GM12878 (cell line): ENCODE data around the gene PPP5C. TPM values are rescaled to one million over a fixed set of nuclear protein-coding genes. Genes with fewer than 3 reads are reported as not detected.

Experiments used
- ATAC-seq: fragments of 200-7000 bp; cut with Tn5 transposase; 3 replicates; pipeline ENCODE4 v1.9.1; 2020; ENCODE audit warnings: mild to moderate bottlenecking, moderate library complexity
- BruUV-seq: library from RNA; stranded (reverse); fragments of 400-500 nt; replicated peaks from 2 replicates; lab custom pipeline; 2021; lab: Mats Ljungman, UMichigan
- CTCF ChIA-PET: fragments of 300-600 bp; sonication (Branson Sonifier 250); formaldehyde crosslinking; extraction: SDS; loops from one replicate; lab custom pipeline; 2021; ENCODE audit warnings: inconsistent platforms; lab: Yijun Ruan, JAX
- POLR2A ChIA-PET: fragments of 350-600 bp; formaldehyde crosslinking; extraction: SDS; loops from one replicate; lab custom pipeline; 2021; ENCODE audit warnings: inconsistent platforms; lab: Charles Lee
- RAD21 ChIA-PET: fragments of 300-600 bp; sonication (Branson Sonifier 250); formaldehyde crosslinking; loops from one replicate; lab custom pipeline; 2023; ENCODE audit warnings: antibody characterized with exemption; ENCODE audit not compliant: unreplicated experiment; lab: Charles Lee
- SMC1A ChIA-PET: fragments of 300-600 bp; sonication (Branson Sonifier 250); formaldehyde crosslinking; loops from one replicate; lab custom pipeline; 2023; ENCODE audit not compliant: unreplicated experiment, uncharacterized antibody; lab: Charles Lee
- DNase-seq: peaks from one replicate; pipeline ENCODE4 v3.0.0-alpha.2; 2011; ENCODE audit warnings: low read depth, low spot score
- FAIRE-seq: peaks from 3 replicates; lab custom pipeline; 2011; peaks lifted over from hg19 to GRCh38; lab: Jason Lieb, UNC
- H2AFZ ChIP-seq: 2 replicates; pipeline ENCODE4 v1.6.0; 2011; ENCODE audit warnings: low read depth, low read length, control low read depth; ENCODE audit not compliant: control insufficient read depth
- H3K27ac ChIP-seq: 2 replicates; pipeline ENCODE4 v1.5.1; 2011; ENCODE audit warnings: control low read depth; ENCODE audit not compliant: control insufficient read depth, insufficient read depth
- H3K27me3 ChIP-seq, 2 experiments: replicated peaks in 1 of 2; 2 replicates each; pipeline versions ENCODE4 v1.6.0 to v1.6.1; 2011; ENCODE audit warnings: low read length in 1 of 2; ENCODE audit not compliant: control insufficient read depth in 2 of 2, insufficient read depth in 2 of 2
- H3K36me3 ChIP-seq, 2 experiments: 2 replicates each; pipeline ENCODE4 v1.5.1; 2011; ENCODE audit warnings: low read length in 1 of 2; ENCODE audit not compliant: control insufficient read depth in 2 of 2, insufficient read depth in 2 of 2
- H3K4me1 ChIP-seq: 2 replicates; pipeline ENCODE4 v1.6.1; 2011; ENCODE audit warnings: mild to moderate bottlenecking, low read length, moderate library complexity, mixed read lengths; ENCODE audit not compliant: control insufficient read depth, insufficient read depth
- H3K4me2 ChIP-seq: 2 replicates; pipeline ENCODE4 v1.6.0; 2011; ENCODE audit warnings: control low read depth; ENCODE audit not compliant: control insufficient read depth, insufficient read depth
- H3K4me3 ChIP-seq: fragments of 200-600 bp; sonication (generic); 2 replicates; pipeline ENCODE4 v1.5.1; 2016
- H3K79me2 ChIP-seq: 2 replicates; pipeline ENCODE4 v1.6.0; 2011; ENCODE audit warnings: low read length; ENCODE audit not compliant: control insufficient read depth, insufficient read depth
- H3K9ac ChIP-seq: 2 replicates; pipeline ENCODE4 v1.8.0; 2011; ENCODE audit warnings: low read length, control low read depth, mixed read lengths; ENCODE audit not compliant: control insufficient read depth, insufficient read depth
- H3K9me3 ChIP-seq: replicated peaks from 3 replicates; pipeline ENCODE4 v1.5.1; 2011; ENCODE audit warnings: mild to moderate bottlenecking, low read length; ENCODE audit not compliant: control insufficient read depth, insufficient read depth
- H4K20me1 ChIP-seq: 2 replicates; pipeline ENCODE4 v1.6.0; 2011; ENCODE audit not compliant: control insufficient read depth, insufficient read depth
- MAX ChIP-seq: IDR thresholded peaks from 2 replicates; pipeline ENCODE4 v1.6.1; 2012; ENCODE audit warnings: low read depth, low read length, improper control_type of control experiment
- MYB ChIP-seq: fragments of 150-350 bp; IDR thresholded peaks from 2 replicates; pipeline ENCODE4 v1.6.1; 2014; ENCODE audit warnings: mild to moderate bottlenecking, low read depth, low read length, borderline replicate concordance
- RB1 ChIP-seq: fragments of 450-650 bp; formaldehyde crosslinking; IDR thresholded peaks from 2 replicates; pipeline ENCODE4 v1.6.1; 2017; ENCODE audit warnings: mild to moderate bottlenecking, borderline replicate concordance
- SPI1 ChIP-seq: IDR thresholded peaks from 2 replicates; pipeline ENCODE4 v1.6.1; 2011; ENCODE audit warnings: low read depth, mild to moderate bottlenecking, low read length, moderate library complexity, borderline replicate concordance; ENCODE audit not compliant: insufficient read depth
- SUZ12 ChIP-seq: fragments of 200-600 bp; sonication (generic); IDR thresholded peaks from one replicate; pipeline ENCODE4 v1.6.1; 2018; ENCODE audit warnings: antibody characterized with exemption, mild to moderate bottlenecking; ENCODE audit not compliant: unreplicated experiment
- ZBED1 ChIP-seq: IDR thresholded peaks from 2 replicates; pipeline ENCODE4 v1.6.1; 2016; ENCODE audit warnings: borderline replicate concordance
- ZNF384 ChIP-seq: IDR thresholded peaks from 2 replicates; pipeline ENCODE4 v1.6.1; 2012; ENCODE audit warnings: low read depth, mild to moderate bottlenecking, low read length, improper control_type of control experiment, borderline replicate concordance
- WGBS: methylation state at CpG from one replicate; pipeline ENCODE4 v1.1.6; 2016; ENCODE audit warnings: low lambda C conversion rate; ENCODE audit not compliant: insufficient replicate concordance, insufficient coverage; ENCODE audit errors: missing lambda C conversion rate; 5-methylcytosine and 5-hydroxymethylcytosine counted together
- in situ Hi-C: fragments of 300-500 bp; cut with MboI; formaldehyde crosslinking; loops from 9 replicates; pipeline ENCODE4 v1.14.3; 2018; ENCODE audit warnings: mixed read lengths
- intact Hi-C: fragments of 100-400 bp; cut with micrococcal nuclease; formaldehyde crosslinking; loops from one replicate; pipeline ENCODE4 v1.14.2; 2022; ENCODE audit not compliant: unreplicated experiment
- polyA plus RNA-seq, 11 experiments: library from polyadenylated mRNA; depleted of rRNA in 4 of 11; unstranded in 6 of 11; stranded (reverse) in 5 of 11; fragments of >200 nt; fragmentation: Nextera tagmentation in 4 of 11; fragmentation: Illumina TruSeq in 1 of 11; extraction: Ambion mirVana in 4 of 11; extraction: Trizol in 1 of 11; gene quantifications; 1 replicate in 1 of 11; 2 replicates in 10 of 11; pipeline versions ENCODE4 v1.2.1 to v1.2.3, GENCODE V29; 2011 to 2016; ENCODE audit warnings: inconsistent platforms in 2 of 11, missing spikeins in 2 of 11, low read depth in 1 of 11
- total RNA-seq, 4 experiments: library from RNA; depleted of rRNA in 3 of 4; stranded (reverse); fragments of >200 nt in 3 of 4; fragmentation: Illumina TruSeq in 1 of 4; extraction: Trizol in 1 of 4; gene quantifications; 2 replicates each; pipeline versions ENCODE4 v1.2.1 to v1.2.3, GENCODE V29; 2013 to 2021
- TF ChIP-seq, protein P1 (sequence below): IDR thresholded peaks from 2 replicates; pipeline ENCODE4 v1.6.1; 2012; ENCODE audit warnings: low read length, inconsistent platforms
- TF ChIP-seq, protein P2 (sequence below): IDR thresholded peaks from 2 replicates; pipeline ENCODE4 v1.6.1; 2011; ENCODE audit warnings: low read depth, low read length, improper control_type of control experiment, borderline replicate concordance
- TF ChIP-seq, protein P3 (sequence below): fragments of 450-650 bp; IDR thresholded peaks from 2 replicates; pipeline ENCODE4 v1.6.1; 2017; ENCODE audit warnings: mild to moderate bottlenecking, moderate library complexity

Gene PPP5C
- total and polyA plus RNA-seq, 10 of the 15 experiments (the other 5 are each of a cell fraction or from before 2014, with no cell fraction given), result 1.1 to 154 (median 94.5) TPM

GRCh38 chr19:46330319-46330918 lies 16.5 kb upstream of the PPP5C start:
- H3K36me3 ChIP-seq, result no peaks in the 10 kb centered on the region
- no peaks in the 10 kb centered on the region for H4K20me1 ChIP-seq
- H3K4me3 ChIP-seq, result no peak overlapping the region
- ATAC-seq, result no peak
- H2AFZ ChIP-seq, result no peak overlapping the region
- DNase-seq, result no peak
- no peak for FAIRE-seq
- no peaks in the 10 kb centered on the region for H3K79me2 ChIP-seq
- H3K27ac ChIP-seq, result no peak overlapping the region
- SMC1A ChIA-PET, result no interaction called here
- WGBS, result 7% methylated on average over 2 of the region's 2 CpGs
- no peak for TF ChIP-seq MYB
- TF ChIP-seq, protein P1, sequence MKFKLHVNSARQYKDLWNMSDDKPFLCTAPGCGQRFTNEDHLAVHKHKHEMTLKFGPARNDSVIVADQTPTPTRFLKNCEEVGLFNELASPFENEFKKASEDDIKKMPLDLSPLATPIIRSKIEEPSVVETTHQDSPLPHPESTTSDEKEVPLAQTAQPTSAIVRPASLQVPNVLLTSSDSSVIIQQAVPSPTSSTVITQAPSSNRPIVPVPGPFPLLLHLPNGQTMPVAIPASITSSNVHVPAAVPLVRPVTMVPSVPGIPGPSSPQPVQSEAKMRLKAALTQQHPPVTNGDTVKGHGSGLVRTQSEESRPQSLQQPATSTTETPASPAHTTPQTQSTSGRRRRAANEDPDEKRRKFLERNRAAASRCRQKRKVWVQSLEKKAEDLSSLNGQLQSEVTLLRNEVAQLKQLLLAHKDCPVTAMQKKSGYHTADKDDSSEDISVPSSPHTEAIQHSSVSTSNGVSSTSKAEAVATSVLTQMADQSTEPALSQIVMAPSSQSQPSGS, result no peak
- TF ChIP-seq SUZ12, result no peak
- no peaks in the 10 kb centered on the region for H3K27me3 ChIP-seq
- intact Hi-C loops, result no loop called here
- CTCF ChIA-PET, result no interaction called here
- in situ Hi-C loops, result no loop called here
- POLR2A ChIA-PET, result no interaction called here
- no TSS peak for BruUV-seq
- no peak overlapping the region for H3K4me2 ChIP-seq
- RAD21 ChIA-PET, result no interaction called here
- H3K9me3 ChIP-seq, result peaks cover 10% of the 10 kb centered on the region; the same call in 2 of the 3 replicates
- no peaks in the 10 kb centered on the region for H3K4me1 ChIP-seq
- H3K9ac ChIP-seq, result no peak overlapping the region

GRCh38 chr19:46337487-46337886 lies 9.4 kb upstream of the PPP5C start:
- POLR2A ChIA-PET, result no interaction called here
- RAD21 ChIA-PET, result no interaction called here
- H2AFZ ChIP-seq, result no peak overlapping the region
- no peak for FAIRE-seq
- H3K4me3 ChIP-seq, result no peak overlapping the region
- no TSS peak for BruUV-seq
- TF ChIP-seq SPI1, result no peak
- TF ChIP-seq, protein P2, sequence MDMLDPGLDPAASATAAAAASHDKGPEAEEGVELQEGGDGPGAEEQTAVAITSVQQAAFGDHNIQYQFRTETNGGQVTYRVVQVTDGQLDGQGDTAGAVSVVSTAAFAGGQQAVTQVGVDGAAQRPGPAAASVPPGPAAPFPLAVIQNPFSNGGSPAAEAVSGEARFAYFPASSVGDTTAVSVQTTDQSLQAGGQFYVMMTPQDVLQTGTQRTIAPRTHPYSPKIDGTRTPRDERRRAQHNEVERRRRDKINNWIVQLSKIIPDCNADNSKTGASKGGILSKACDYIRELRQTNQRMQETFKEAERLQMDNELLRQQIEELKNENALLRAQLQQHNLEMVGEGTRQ, result no peak
- TF ChIP-seq MAX, result no peak
- no peak for TF ChIP-seq ZNF384
- TF ChIP-seq, protein P3, sequence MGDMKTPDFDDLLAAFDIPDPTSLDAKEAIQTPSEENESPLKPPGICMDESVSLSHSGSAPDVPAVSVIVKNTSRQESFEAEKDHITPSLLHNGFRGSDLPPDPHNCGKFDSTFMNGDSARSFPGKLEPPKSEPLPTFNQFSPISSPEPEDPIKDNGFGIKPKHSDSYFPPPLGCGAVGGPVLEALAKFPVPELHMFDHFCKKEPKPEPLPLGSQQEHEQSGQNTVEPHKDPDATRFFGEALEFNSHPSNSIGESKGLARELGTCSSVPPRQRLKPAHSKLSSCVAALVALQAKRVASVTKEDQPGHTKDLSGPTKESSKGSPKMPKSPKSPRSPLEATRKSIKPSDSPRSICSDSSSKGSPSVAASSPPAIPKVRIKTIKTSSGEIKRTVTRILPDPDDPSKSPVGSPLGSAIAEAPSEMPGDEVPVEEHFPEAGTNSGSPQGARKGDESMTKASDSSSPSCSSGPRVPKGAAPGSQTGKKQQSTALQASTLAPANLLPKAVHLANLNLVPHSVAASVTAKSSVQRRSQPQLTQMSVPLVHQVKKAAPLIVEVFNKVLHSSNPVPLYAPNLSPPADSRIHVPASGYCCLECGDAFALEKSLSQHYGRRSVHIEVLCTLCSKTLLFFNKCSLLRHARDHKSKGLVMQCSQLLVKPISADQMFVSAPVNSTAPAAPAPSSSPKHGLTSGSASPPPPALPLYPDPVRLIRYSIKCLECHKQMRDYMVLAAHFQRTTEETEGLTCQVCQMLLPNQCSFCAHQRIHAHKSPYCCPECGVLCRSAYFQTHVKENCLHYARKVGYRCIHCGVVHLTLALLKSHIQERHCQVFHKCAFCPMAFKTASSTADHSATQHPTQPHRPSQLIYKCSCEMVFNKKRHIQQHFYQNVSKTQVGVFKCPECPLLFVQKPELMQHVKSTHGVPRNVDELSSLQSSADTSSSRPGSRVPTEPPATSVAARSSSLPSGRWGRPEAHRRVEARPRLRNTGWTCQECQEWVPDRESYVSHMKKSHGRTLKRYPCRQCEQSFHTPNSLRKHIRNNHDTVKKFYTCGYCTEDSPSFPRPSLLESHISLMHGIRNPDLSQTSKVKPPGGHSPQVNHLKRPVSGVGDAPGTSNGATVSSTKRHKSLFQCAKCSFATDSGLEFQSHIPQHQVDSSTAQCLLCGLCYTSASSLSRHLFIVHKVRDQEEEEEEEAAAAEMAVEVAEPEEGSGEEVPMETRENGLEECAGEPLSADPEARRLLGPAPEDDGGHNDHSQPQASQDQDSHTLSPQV, result no peak
- no peak for TF ChIP-seq ZBED1
- no peak for TF ChIP-seq RB1
- no peak overlapping the region for H3K4me2 ChIP-seq
- H3K4me1 ChIP-seq, result no peaks in the 10 kb centered on the region
- H3K36me3 ChIP-seq, result no peaks in the 10 kb centered on the region
- in situ Hi-C loops (no loop called here), intact Hi-C loops (no loop called here)
- SMC1A ChIA-PET, result no interaction called here
- no peak for DNase-seq
- H3K27ac ChIP-seq, result no peak overlapping the region
- H3K9me3 ChIP-seq, result no peaks in the 10 kb centered on the region
- no peaks in the 10 kb centered on the region; a peak in 1 of 4 replicates for H3K27me3 ChIP-seq
- no peak overlapping the region for H3K9ac ChIP-seq
- CTCF ChIA-PET, result no interaction called here
- no peak for ATAC-seq
- H4K20me1 ChIP-seq, result no peaks in the 10 kb centered on the region
- WGBS, result 79% methylated on average over 1 of the region's 1 CpG
- H3K79me2 ChIP-seq, result no peaks in the 10 kb centered on the region
